Uterus (tissue), 4 donors: Measurements from ENCODE around the gene MAD1L1. TPM values are rescaled to one million over a fixed set of nuclear protein-coding genes. Genes with fewer than 3 reads are reported as not detected.

Source experiments
- DNase-seq, 2 donors: peaks; one replicate each; pipeline ENCODE4 v3.0.0-alpha.2; 2019 to 2020
- H3K27ac ChIP-seq, 2 donors: fragments of 200-600 bp; sonication (generic); 1 replicate in 1 of 2; 2 replicates in 1 of 2; pipeline ENCODE4 v1.5.1; 2016 to 2018
- H3K27me3 ChIP-seq, 2 donors: fragments of 200-600 bp; sonication (generic); one replicate each; pipeline ENCODE4 v1.5.1; 2018 to 2019; ENCODE audit warnings: control low read depth in 1 of 2
- H3K36me3 ChIP-seq, 2 donors: fragments of 200-600 bp; sonication (generic); one replicate each; pipeline ENCODE4 v1.5.1; 2019; ENCODE audit warnings: control low read depth in 1 of 2
- H3K4me1 ChIP-seq, 2 donors: fragments of 200-600 bp; sonication (generic); one replicate each; pipeline ENCODE4 v1.5.1; 2018 to 2019; ENCODE audit warnings: control low read depth in 1 of 2
- H3K4me3 ChIP-seq, 2 donors: fragments of 200-600 bp; sonication (generic); 1 replicate in 1 of 2; 2 replicates in 1 of 2; pipeline ENCODE4 v1.5.1; 2018 to 2019; ENCODE audit warnings: mild to moderate bottlenecking in 1 of 2
- H3K9me3 ChIP-seq, 2 donors: fragments of 200-600 bp; sonication (generic); one replicate each; pipeline ENCODE4 v1.5.1; 2019; ENCODE audit warnings: control low read depth in 1 of 2
- POLR2A ChIP-seq, 2 donors: fragments of 450-650 bp; IDR thresholded peaks; one replicate each; pipeline ENCODE4 v1.6.1; 2016; ENCODE audit warnings: antibody characterized with exemption in 2 of 2, mild to moderate bottlenecking in 1 of 2, moderate library complexity in 1 of 2
- intact Hi-C: fragments of 100-400 bp; cut with DNase I; formaldehyde crosslinking; loops from one replicate; pipeline ENCODE4 v1.15.1; 2023; ENCODE audit warnings: low total_unique reads
- total RNA-seq, 4 donors: library from RNA; depleted of rRNA in 3 of 4; stranded (reverse); fragments of >200 nt in 3 of 4; gene quantifications; one replicate each; pipeline versions ENCODE4 v1.1.0 to v1.2.4, GENCODE V29; 2014 to 2023
- TF ChIP-seq, protein P1 (sequence below), 4 experiments: fragments of 200-600 bp in 2 of 4; fragments of 450-650 bp in 2 of 4; sonication (generic) in 2 of 4; IDR thresholded peaks; one replicate each; pipeline ENCODE4 v1.5.1; 2016 to 2019; ENCODE audit warnings: antibody characterized with exemption in 4 of 4, mild to moderate bottlenecking in 2 of 4, moderate library complexity in 1 of 4
- donor health status: DM: yes; HTN: yes; CAD: no.

The MAD1L1 gene
- total RNA-seq, 4 donors from 2014 or later = 13.3 to 37.4 (median 33.1) TPM

DNA sequence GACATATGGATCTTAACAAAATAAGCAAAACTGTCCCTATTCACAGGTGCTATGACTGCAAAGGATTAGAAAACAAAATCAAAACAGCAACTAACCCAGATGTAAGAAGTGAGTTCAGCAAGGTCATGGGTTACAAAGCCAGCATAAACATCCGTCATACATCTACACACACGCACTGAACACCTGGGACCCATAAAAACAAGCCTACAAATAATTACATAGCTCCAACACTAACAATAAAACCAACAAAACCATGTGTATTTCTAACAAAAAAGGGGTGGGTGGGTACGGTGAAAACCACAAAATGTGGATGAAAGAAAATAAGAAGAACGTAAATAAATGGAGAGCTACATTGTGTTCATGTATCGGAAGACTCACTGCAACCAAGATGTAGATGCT, 305.8 kb downstream of the MAD1L1 start:
- Histone ChIP-seq H3K27me3 (no peaks in the 10 kb centered on the region), H3K36me3 (no peaks in the 10 kb centered on the region), H3K9me3 (no peaks in the 10 kb centered on the region), H3K4me1 (no peaks in the 10 kb centered on the region), H3K4me3 (no peak overlapping the region), H3K27ac (no peak overlapping the region)
- TF ChIP-seq, protein P1, sequence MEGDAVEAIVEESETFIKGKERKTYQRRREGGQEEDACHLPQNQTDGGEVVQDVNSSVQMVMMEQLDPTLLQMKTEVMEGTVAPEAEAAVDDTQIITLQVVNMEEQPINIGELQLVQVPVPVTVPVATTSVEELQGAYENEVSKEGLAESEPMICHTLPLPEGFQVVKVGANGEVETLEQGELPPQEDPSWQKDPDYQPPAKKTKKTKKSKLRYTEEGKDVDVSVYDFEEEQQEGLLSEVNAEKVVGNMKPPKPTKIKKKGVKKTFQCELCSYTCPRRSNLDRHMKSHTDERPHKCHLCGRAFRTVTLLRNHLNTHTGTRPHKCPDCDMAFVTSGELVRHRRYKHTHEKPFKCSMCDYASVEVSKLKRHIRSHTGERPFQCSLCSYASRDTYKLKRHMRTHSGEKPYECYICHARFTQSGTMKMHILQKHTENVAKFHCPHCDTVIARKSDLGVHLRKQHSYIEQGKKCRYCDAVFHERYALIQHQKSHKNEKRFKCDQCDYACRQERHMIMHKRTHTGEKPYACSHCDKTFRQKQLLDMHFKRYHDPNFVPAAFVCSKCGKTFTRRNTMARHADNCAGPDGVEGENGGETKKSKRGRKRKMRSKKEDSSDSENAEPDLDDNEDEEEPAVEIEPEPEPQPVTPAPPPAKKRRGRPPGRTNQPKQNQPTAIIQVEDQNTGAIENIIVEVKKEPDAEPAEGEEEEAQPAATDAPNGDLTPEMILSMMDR (IDR thresholded peaks at IDR 0.05) = no peak
- TF ChIP-seq POLR2A (IDR thresholded peaks at IDR 0.05) = no peak
- DNase-seq = no peak
- intact Hi-C loops = no loop called here

DNA sequence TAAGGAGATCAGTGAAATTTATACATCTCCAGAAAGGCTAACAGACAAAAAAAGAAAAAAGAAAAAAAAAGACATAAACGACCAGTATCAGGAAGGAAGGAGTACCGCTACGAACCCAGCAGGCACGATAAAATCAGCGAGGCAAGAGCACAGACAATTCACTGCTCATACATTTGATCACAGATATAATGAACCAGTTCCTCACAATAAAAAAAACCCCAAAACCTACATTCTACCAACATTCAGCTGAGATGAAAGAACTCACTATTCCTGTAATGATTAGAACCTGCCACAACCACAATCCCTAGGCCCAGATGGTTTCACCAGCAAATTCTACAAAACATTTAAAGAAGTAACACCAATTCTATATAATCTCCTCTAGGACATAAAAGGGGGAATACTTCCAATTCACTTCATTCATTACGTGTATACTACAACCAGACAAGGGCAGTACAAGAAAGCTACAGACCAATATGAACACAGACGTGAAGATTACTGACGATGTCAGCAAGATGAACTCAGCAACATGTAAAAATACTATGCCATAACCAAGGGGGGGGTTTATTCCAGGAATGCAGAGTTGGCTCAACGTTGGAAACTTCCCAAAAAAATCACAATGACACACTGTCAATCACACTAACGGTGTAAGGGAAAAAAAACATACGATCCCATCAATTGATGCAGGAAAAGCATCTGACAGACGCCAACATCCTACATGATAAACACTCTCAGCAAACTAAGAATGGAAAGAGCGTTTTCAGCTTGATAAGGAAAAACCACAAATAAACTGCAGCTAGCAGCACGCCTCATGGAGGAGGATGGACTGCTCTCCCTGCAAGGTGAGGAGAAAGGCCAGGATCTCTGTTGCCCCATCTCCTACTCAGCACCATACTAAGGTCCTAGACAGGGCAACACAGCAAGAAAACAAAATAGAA, 306.5 kb downstream of the MAD1L1 start:
- DNase-seq = no peak
- no peak for TF ChIP-seq POLR2A (IDR thresholded peaks at IDR 0.05)
- TF ChIP-seq, protein P1 (IDR thresholded peaks at IDR 0.05) = no peak
- H3K9me3 ChIP-seq = no peaks in the 10 kb centered on the region
- H3K27me3 ChIP-seq = no peaks in the 10 kb centered on the region
- H3K27ac ChIP-seq = no peak overlapping the region
- H3K36me3 ChIP-seq = no peaks in the 10 kb centered on the region
- H3K4me3 ChIP-seq = no peak overlapping the region
- H3K4me1 ChIP-seq = no peaks in the 10 kb centered on the region
- intact Hi-C loops = no loop called here

DNA sequence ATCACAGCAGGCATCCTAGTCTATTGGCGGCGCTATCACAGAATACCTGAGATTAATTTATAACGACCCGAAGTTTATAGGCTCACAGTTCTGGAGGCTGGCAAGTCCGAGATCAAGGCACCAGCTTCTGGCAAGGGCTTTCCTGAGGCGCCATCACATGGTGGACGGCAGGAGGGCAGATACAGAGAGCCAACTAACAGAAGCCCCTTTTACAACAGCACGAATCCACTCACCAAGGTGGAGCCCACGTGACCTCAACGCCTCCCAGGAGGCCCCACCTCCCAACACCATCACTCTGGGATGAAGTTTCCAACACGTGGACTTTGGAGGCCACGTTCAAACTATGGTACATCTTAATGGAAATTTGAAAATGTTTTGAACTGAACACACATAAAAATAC, 307.4 kb downstream of the MAD1L1 start:
- no peak overlapping the region for H3K27ac ChIP-seq
- H3K36me3 ChIP-seq = no peaks in the 10 kb centered on the region
- H3K27me3 ChIP-seq = no peaks in the 10 kb centered on the region
- no peaks in the 10 kb centered on the region for H3K9me3 ChIP-seq
- DNase-seq = no peak
- intact Hi-C loops = no loop called here
- TF ChIP-seq POLR2A (IDR thresholded peaks at IDR 0.05) = no peak
- TF ChIP-seq, protein P1 (IDR thresholded peaks at IDR 0.05) = no peak
- no peaks in the 10 kb centered on the region for H3K4me1 ChIP-seq
- no peak overlapping the region for H3K4me3 ChIP-seq

DNA sequence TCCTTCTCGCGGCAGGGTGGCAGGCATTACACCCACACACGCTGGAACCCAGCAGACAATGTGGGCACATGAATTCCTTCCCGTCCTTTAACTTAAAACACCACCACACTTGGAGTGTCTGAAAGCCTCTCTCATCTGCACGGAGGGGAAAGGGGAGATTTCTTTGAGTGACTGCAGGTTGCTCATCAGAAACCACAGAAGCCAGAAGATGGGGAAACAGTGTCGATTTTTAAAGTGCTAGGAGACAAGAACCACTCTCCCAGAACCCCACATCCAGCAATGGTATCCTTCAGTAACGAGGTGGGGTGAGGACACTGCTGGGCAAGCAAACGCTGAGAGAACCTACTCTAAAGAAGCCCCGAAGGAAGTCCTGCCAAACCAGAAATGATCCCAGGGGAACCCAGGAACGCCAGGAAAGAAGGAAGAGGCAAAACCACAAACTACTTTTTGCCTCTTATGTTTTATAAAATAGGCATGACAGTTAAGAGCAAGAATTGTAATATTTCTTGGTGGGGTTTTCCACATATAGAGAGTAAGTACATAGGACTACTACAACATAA, 308.4 kb downstream of the MAD1L1 start:
- H3K9me3 ChIP-seq = no peaks in the 10 kb centered on the region
- intact Hi-C loops = no loop called here
- TF ChIP-seq, protein P1 (IDR thresholded peaks at IDR 0.05) = no peak
- TF ChIP-seq POLR2A (IDR thresholded peaks at IDR 0.05) = no peak
- no peaks in the 10 kb centered on the region for H3K27me3 ChIP-seq
- H3K4me3 ChIP-seq = no peak overlapping the region
- DNase-seq = no peak
- H3K27ac ChIP-seq = no peak overlapping the region
- no peaks in the 10 kb centered on the region for H3K4me1 ChIP-seq
- H3K36me3 ChIP-seq = no peaks in the 10 kb centered on the region
